Activated T-helper 1 cell treated with anti-CD3 and anti-CD28 coated beads, Interleukin-2, amount 50 U/mL, for 16 hours (primary cell): ENCODE data around the gene UBE2E2.

Source experiments
- DNase-seq, 2 donors: peaks; one replicate each; pipeline ENCODE4 v3.0.0-alpha.2; 2020; ENCODE audit warnings: low read depth in 1 of 2, low spot score in 1 of 2

The UBE2E2 gene

DNA sequence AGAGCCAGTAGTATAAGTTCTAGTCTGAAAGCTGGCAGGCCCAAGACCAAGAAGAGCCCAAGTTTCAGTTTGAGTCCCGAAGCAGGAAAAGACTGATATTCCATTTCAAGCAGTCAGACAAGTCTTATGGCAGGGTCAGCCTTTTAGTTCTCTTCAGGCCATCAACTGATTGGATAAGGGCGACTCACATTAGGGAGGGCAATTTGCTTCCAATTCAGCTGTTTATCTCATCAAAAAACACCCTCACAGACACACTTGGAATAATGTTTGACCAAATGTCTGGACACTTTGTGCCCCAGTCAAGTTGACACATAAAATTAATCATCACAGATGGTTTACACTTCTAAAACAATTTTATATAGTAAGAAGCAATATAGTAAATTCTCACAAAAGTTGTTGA is 69.7 kb downstream of the UBE2E2 start:
- DNase-seq: no peak

- DNase-seq: no peak
Observed at GRCh38 chr3:23275061-23275460, 71.9 kb downstream of the UBE2E2 start.

- no peak for DNase-seq
Observed at GRCh38 chr3:23275814-23276213, 72.7 kb downstream of the UBE2E2 start.

DNA sequence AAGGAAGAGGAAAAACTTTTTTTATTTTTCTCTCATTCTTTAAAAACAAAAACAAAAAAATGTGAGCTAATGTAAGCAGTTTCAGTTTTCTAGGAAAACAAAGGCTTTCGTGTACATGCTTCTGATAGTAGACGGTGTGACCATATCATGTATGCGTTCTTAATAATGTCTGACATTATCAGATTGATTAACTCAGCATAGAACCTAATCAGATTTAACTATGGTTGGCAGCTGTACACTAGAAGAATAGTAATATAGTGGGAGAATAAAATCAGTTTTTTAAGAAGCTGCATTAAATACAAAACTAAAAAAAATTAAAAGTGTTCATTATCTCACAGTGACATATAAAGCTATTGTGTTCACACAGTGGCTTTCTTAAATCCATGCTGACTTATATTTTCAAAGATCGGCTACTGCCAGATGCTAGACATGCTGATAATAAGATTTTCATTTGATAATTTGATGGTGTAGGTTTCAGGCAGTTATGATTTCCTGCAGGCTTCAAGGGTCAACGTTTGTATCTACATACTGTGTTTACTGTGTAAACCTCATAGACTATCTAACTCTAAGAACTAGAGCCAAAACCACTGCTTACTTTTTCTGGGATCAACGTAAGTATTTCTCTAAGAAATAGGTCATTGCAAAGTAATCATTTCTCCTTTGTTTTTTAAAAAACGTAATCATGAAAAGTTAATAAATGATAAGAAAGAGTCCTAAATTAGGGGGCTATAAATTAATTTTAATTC is 74.0 kb downstream of the UBE2E2 start:
- no peak for DNase-seq

DNA sequence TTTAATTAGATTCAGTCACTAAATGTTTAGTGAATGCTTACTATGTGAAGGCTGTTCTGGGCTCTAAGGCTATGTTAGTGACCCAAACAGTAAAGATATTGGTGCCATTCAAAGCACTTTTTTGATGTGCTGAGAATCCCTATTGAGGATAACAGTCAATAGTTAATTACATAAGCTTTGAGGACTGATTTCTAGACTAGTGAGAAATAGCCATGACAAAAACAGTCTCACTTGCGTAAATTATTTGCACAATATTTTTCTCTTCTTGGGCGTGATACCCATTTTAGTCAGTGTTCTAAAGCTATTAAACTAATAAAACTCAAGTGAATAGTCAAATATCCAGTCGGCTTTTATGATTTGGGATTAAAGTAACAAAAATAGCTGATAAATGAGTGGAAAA is 74.6 kb downstream of the UBE2E2 start:
- no peak for DNase-seq

DNA sequence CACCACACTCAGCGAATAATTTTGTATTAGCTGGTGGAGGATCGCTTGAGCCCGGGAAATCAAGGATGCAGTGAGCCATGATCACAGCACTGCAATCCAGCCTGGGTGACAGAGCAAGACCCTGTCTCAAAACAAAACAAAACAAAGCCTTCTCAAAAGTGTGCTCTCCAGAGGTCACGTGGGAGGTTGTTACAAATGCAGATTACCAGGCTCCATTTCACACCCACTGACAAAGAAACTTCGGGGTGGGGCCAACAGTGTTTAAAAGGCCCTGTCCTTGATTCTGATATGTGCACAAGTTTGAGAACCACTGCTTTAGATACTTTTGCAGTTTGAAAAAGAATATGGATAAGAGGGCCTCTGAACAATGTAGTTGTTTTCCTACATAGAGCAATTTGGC is 80.5 kb downstream of the UBE2E2 start:
- no peak for DNase-seq

GRCh38 chr3:23288286-23288685 is 85.2 kb downstream of the UBE2E2 start:
- DNase-seq: no peak

GRCh38 chr3:23288715-23289114 is 85.6 kb downstream of the UBE2E2 start:
- no peak for DNase-seq

- DNase-seq: no peak
Observed at GRCh38 chr3:23292432-23292831, 89.3 kb downstream of the UBE2E2 start.

GRCh38 chr3:23294770-23295387 is 91.8 kb downstream of the UBE2E2 start:
- no peak for DNase-seq

- DNase-seq: no peak
Observed at GRCh38 chr3:23301819-23302218, 98.7 kb downstream of the UBE2E2 start.

DNA sequence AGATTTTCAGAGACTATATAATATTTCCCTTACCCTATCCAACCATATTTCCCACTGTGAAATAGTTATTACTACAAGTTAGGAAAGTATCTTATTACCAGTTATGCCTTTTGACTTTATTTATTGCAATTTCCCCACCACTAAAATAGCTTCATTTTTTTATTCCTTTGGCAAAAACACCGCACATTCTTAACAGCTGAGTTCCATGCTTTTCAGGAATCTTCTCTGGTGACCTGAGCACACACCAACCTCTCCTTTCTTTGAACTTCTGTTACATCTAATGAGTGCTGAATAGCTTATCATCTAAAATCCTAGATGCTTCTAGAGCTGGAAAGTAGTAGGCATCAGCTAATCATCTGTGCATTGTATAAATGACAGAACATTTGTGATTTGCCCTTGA is 99.1 kb downstream of the UBE2E2 start:
- DNase-seq: no peak

DNA sequence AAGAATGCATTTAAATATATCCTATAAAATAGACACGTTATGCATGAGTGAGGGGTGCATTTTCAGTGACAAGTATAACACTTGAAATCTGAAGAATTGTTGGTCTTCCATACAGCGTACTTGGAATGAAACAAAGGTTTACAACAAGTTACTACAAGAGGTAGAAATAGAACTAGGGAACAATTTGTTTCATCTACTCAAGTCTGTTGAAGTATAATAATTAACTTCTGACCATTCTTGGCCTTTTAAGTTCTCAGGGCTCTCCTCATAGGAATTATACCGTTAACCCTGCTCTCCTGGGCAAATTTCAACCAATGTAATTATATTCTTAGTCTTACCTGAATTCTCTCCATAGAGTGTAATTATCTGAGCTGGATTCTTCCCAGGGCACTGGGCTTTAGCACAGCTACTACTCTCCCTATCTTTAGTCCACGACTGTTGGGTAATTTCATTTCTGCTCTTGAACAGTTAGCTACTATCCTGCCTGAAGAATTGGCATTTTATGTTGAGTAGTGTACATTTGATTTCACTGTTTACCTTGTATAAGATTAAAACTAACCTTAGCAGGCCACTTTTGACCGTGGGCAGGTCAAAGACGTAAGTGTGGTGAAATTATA is 100.6 kb downstream of the UBE2E2 start:
- DNase-seq: no peak

DNA sequence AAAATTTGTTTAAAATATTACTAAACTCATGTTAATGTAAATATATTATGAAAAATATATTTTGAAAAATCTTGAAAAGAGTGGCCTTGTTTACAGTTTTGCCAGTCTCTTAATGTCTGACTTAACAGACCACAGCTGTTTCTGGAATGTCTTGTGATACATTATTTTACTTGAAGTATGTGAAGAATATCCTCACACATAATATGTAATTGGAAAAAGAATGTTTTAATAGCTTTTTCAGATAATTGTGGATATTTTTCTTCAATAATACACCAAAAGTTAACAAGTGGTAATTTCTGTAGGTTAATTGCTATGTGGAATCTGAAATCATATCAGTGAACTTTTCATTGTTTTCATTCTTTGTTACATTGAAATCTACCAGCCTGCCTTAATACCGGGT is 101.3 kb downstream of the UBE2E2 start:
- DNase-seq: no peak

- DNase-seq: no peak
Observed at GRCh38 chr3:23308986-23309625, 106.0 kb downstream of the UBE2E2 start.

GRCh38 chr3:23312866-23313265 is 109.7 kb downstream of the UBE2E2 start:
- DNase-seq: no peak

GRCh38 chr3:23314981-23315762 is 112.0 kb downstream of the UBE2E2 start:
- DNase-seq: no peak

GRCh38 chr3:23316924-23317323 is 113.8 kb downstream of the UBE2E2 start:
- DNase-seq: no peak

- DNase-seq: no peak
Observed at GRCh38 chr3:23319366-23320312, 116.5 kb downstream of the UBE2E2 start.
